Activated naive CD4-positive, alpha-beta T cell treated with anti-CD3 and anti-CD28 coated beads for 36 hours (primary cell): ENCODE data around the gene ISLR2. TPM values are rescaled to one million over a fixed set of nuclear protein-coding genes. Genes with fewer than 3 reads are reported as not detected.
"Not testable (repeated sequence)": the region's sequence is repeated elsewhere in the genome, so short reads cannot be mapped to it uniquely, and the experiment has no call there.

Source experiments
- CTCF ChIA-PET: fragments of 350-600 bp; sonication (Branson Sonifier 250); formaldehyde crosslinking; loops from one replicate; lab custom pipeline; 2021; ENCODE audit warnings: antibody characterized with exemption; lab: Charles Lee
- DNase-seq: peaks from one replicate; pipeline ENCODE4 v3.0.0-alpha.2; 2020
- H3K27ac Mint-ChIP-seq: one replicate; pipeline ENCODE4 v1.8.0; 2021; ENCODE audit warnings: mild to moderate bottlenecking, mixed read lengths
- H3K27me3 Mint-ChIP-seq: one replicate; pipeline ENCODE4 v1.8.0; 2021; ENCODE audit warnings: low read depth, mixed read lengths
- H3K36me3 Mint-ChIP-seq: one replicate; pipeline ENCODE4 v1.8.0; 2021; ENCODE audit warnings: low read depth, mixed read lengths
- H3K4me1 Mint-ChIP-seq: one replicate; pipeline ENCODE4 v1.8.0; 2021; ENCODE audit warnings: low read depth, mixed read lengths
- H3K4me3 Mint-ChIP-seq: one replicate; pipeline ENCODE4 v1.8.0; 2021; ENCODE audit warnings: mild to moderate bottlenecking, moderate library complexity, mixed read lengths
- H3K9me3 Mint-ChIP-seq: one replicate; pipeline ENCODE4 v1.8.0; 2021; ENCODE audit warnings: mixed read lengths
- intact Hi-C: fragments of 100-400 bp; cut with micrococcal nuclease; formaldehyde crosslinking; loops from one replicate; pipeline ENCODE4 v1.15.1; 2023
- total RNA-seq, 2 experiments: library from RNA; stranded (reverse); gene quantifications; one replicate each; pipeline ENCODE4 v1.2.3, GENCODE V29; 2021

ISLR2 gene
- total RNA-seq, 2 experiments from 2014 or later = not detected

DNA sequence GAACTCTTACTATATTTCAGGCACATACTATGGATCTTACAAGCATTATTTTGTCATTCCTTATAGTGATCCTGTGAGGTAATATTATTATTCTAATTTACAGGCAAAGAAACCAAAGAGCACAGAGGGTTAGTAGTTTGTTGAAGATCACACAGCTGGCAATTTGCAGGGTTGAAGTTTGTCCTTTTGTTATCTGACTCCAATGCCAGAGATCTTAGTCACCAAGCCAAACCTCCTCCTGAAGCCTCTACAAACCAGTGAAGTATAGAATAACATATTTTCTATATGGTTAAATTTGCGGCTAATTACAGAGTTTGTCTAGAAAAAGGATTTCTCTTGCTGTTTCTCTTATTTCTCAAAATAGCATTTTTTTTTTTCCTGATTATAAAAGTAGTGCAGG lies 11.2 kb downstream of the ISLR2 start:
- peaks cover 8% of the 10 kb centered on the region for H3K4me1 Mint-ChIP-seq
- intact Hi-C loops = no loop called here
- no peak overlapping the region for H3K27ac Mint-ChIP-seq
- CTCF ChIA-PET = no interaction called here
- no peak overlapping the region for H3K4me3 Mint-ChIP-seq
- H3K27me3 Mint-ChIP-seq = peaks cover 29% of the 10 kb centered on the region
- H3K9me3 Mint-ChIP-seq = no peaks in the 10 kb centered on the region
- DNase-seq = no peak
- no peaks in the 10 kb centered on the region for H3K36me3 Mint-ChIP-seq

DNA sequence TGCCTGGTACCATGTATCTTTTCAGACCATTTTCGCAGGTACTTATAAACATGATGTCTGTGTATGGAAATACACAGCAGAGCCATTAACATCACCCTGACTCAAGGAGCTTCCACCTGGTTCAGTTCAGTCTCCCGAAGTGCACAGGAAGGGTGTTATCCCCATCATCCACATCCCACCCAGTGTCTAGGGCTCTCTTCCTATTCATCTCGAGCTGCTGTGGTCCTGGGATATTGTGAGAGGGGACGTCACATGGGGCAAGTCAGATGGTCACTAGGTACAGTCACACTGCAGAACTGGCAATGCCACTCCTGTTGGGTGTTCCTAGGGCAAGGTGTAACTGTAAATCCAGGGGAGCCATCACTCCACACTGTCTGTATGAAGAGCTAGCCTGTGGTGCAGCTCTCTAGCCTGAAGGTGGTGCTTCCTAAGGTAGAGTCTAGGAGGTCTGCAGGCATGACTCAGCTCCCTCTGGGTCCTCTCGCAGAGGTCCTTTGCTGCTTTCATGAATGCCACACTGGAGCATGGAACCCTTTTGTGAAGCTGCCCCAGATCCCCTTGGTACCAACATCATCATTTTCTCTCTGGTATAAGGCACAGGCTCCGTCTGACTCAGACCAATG lies 13.9 kb downstream of the ISLR2 start:
- Mint-ChIP-seq H3K4me3 (no peak overlapping the region), H3K27me3 (peaks cover 24% of the 10 kb centered on the region), H3K9me3 (no peaks in the 10 kb centered on the region), H3K27ac (no peak overlapping the region), H3K4me1 (no peaks in the 10 kb centered on the region), H3K36me3 (no peaks in the 10 kb centered on the region)
- DNase-seq = no peak
- intact Hi-C loops = no loop called here
- CTCF ChIA-PET = interaction anchor here (1.2 kb wide), 1 partner anchor 176 kb away, joined by 3 read pairs; no protein-coding TSS in a partner anchor

DNA sequence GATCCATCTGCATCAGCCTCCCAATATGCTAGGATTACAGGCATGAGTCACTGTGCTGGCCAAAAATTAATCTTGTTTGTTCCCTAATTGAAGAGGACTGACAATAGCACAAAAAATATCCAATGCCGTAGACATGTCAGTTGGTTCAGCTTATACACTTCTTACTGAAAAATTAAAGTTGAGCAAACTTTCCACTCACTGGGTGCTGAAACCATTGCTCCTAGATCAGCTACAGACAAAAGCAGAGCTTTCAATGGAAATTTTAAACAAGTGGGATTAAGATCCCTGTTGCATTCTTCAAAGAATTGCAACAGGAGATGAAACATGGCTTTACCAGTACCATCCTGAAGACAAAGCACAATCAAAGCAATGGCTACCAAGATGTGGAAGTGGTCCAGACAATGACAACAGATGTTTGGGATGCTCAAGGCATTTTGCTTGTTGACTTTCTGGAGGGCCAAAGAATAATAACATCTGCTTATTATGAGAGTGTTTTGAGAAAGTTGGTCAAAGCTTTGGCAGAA lies 16.0 kb downstream of the ISLR2 start:
- H3K27ac Mint-ChIP-seq = no peak overlapping the region
- H3K9me3 Mint-ChIP-seq = no peaks in the 10 kb centered on the region
- intact Hi-C loops = no loop called here
- peaks cover 20% of the 10 kb centered on the region for H3K27me3 Mint-ChIP-seq
- H3K4me1 Mint-ChIP-seq = no peaks in the 10 kb centered on the region
- CTCF ChIA-PET = interaction anchor here (0.6 to 1.2 kb wide), 3 partner anchors 11 to 161 kb away, joined by 3 read pairs; no protein-coding TSS in a partner anchor
- H3K4me3 Mint-ChIP-seq = no peak overlapping the region
- no peak for DNase-seq
- no peaks in the 10 kb centered on the region for H3K36me3 Mint-ChIP-seq

DNA sequence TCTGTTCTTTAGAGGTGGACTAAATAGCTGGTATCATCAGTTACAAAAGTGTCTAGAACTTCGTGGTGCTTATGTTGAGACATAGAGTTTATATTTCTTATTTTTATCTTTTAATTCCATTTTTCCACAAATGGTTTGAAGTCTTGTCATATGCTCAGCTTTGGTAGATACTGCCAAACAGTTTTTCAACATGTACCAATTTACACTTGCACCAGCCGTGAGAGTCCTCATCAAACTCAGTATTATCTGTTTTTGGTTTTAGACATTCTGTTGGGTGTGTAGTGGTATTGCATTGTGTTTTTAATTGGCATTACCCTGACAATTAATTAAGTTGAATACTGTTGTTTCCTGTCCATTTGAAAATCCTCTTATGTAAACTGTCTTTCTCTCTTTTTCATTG lies 16.7 kb downstream of the ISLR2 start:
- DNase-seq = no peak
- H3K27ac Mint-ChIP-seq = no peak overlapping the region
- H3K4me3 Mint-ChIP-seq = no peak overlapping the region
- H3K27me3 Mint-ChIP-seq = peaks cover 20% of the 10 kb centered on the region
- intact Hi-C loops = no loop called here
- no peaks in the 10 kb centered on the region for H3K9me3 Mint-ChIP-seq
- CTCF ChIA-PET = interaction anchor here (0.6 kb wide), 1 partner anchor 21 kb away, joined by 3 read pairs; no protein-coding TSS in a partner anchor
- no peaks in the 10 kb centered on the region for H3K36me3 Mint-ChIP-seq
- no peaks in the 10 kb centered on the region for H3K4me1 Mint-ChIP-seq

DNA sequence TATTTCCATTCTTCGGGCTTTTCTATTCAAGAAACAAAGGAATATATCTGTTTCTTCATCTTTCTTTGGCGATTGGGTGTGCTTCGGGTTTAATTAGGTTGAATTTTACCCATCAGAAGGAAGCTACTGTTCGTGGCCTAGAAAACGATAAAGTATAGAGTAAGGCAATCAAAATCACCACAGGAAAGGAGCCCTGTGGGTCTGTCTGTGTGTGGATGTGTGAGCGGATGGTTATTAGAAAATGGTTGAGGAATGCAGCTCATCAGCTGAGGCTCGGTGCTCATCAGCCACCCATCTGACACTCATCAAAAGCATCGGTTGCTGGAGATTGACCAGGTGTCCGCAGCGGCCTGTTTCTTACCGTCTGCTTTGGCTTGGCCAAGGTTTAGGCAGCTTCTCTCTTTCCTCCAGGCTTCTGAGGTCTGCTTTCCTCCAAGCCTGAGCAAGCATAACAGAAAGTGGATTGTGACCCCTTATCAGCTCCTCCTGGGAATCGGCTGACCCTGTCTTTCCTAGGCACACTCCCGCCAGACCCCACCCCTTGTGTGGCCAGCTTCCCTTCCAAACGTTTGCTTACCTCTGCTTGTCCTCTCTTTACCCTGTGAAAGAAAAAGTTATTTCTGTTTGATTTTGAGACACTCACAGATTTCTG lies 25.5 kb downstream of the ISLR2 start:
- intact Hi-C loops = no loop called here
- Mint-ChIP-seq H3K4me3 (no peak overlapping the region), H3K36me3 (no peaks in the 10 kb centered on the region), H3K27me3 (peaks cover 8% of the 10 kb centered on the region), H3K27ac (no peak overlapping the region), H3K4me1 (peaks cover 17% of the 10 kb centered on the region), H3K9me3 (no peaks in the 10 kb centered on the region)
- CTCF ChIA-PET = interaction anchor here (0.9 kb wide), 1 partner anchor 107 kb away, joined by 3 read pairs; no protein-coding TSS in a partner anchor
- no peak for DNase-seq

DNA sequence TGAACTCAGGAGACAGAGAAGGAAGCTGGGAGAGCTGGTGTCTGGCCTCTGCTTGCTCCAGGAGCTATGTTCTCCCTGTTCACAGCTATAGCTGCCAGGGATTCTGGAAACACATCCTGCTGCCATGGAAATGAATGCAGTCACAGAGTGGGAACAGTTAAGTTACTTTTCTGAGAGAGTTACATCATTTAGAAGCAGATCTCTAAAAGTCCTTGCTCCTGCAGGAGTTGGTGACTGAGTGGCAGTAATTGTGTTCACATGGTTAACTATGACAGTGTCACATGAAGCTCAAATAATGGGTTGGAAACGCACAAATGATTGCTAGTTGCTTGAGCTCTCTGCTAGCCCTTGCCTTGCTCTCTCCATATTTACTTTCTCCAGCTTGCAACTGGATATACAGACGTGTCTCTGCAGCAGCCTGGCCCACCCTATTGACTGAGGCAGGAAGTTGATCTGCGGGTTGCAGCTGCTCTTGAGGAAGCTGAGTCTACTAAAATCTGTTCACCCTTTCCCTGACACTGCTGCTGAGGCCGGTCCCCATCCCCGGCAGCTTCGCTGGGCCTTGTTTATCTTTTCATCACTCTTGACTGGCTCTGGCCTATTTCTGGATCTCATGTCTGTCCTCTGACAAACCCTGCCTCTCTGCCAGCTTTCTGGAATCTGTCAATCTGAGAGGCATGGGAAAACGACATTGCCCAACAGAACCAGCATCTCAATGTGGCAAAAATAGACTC lies 26.5 kb downstream of the ISLR2 start:
- intact Hi-C loops = no loop called here
- peaks cover 17% of the 10 kb centered on the region for H3K4me1 Mint-ChIP-seq
- no peaks in the 10 kb centered on the region for H3K9me3 Mint-ChIP-seq
- H3K27me3 Mint-ChIP-seq = peaks cover 8% of the 10 kb centered on the region
- CTCF ChIA-PET = interaction anchor here (0.6 to 1.2 kb wide), 3 partner anchors 11 to 151 kb away, joined by 3 to 6 read pairs (median 3); no protein-coding TSS in a partner anchor
- no peaks in the 10 kb centered on the region for H3K36me3 Mint-ChIP-seq
- H3K4me3 Mint-ChIP-seq = no peak overlapping the region
- DNase-seq = no peak
- no peak overlapping the region for H3K27ac Mint-ChIP-seq

DNA sequence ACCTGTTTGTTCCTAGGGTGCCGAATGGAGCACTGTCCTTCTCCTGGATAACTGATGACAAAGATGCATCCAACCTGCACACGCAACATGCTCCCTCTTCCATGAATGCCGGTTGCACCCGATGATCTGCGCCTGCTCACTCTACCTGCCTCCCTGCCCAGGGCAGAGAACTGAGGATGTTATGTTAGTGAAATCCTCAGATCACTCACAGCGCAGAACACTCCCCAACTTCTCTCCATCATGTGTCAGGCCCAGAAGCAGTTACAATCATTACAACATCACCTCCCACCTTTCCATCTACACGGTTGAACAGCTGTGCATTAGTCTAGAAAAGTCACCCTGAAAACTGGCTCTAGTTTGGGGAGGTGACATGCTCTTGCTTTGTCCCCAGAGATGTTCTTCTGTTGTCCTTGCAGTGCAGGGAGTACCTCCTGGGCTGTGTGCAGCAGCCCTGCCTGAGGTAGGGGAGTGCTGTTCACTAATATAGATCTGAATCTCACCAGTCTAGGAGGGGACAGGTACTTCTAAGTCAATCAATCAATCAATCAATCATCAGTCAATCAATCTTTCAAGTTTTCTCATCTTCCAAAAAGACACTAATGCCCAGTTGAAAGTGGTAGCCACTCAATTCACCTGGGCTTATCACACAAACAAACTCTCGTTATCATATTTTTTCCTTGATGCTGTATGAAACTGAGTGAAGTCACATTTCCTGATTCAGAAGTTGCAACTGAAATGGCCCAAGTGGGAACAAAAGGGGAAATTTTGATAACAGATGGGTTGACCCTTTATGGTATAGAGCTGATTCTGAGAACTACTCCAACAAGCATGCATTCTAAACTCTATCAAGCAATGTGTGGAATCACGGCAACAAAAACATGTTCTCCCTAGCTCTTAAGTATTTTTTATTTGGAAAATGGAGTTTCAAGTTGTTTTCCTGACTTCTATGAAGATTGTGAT lies 27.8 kb downstream of the ISLR2 start:
- intact Hi-C loops = no loop called here
- no peaks in the 10 kb centered on the region for H3K9me3 Mint-ChIP-seq
- H3K27me3 Mint-ChIP-seq = peaks cover 8% of the 10 kb centered on the region
- H3K27ac Mint-ChIP-seq = no peak overlapping the region
- DNase-seq = no peak
- no peaks in the 10 kb centered on the region for H3K36me3 Mint-ChIP-seq
- no peak overlapping the region for H3K4me3 Mint-ChIP-seq
- CTCF ChIA-PET = interaction anchor here (1.2 kb wide), 1 partner anchor 150 kb away, joined by 6 read pairs; no protein-coding TSS in a partner anchor
- peaks cover 17% of the 10 kb centered on the region for H3K4me1 Mint-ChIP-seq

DNA sequence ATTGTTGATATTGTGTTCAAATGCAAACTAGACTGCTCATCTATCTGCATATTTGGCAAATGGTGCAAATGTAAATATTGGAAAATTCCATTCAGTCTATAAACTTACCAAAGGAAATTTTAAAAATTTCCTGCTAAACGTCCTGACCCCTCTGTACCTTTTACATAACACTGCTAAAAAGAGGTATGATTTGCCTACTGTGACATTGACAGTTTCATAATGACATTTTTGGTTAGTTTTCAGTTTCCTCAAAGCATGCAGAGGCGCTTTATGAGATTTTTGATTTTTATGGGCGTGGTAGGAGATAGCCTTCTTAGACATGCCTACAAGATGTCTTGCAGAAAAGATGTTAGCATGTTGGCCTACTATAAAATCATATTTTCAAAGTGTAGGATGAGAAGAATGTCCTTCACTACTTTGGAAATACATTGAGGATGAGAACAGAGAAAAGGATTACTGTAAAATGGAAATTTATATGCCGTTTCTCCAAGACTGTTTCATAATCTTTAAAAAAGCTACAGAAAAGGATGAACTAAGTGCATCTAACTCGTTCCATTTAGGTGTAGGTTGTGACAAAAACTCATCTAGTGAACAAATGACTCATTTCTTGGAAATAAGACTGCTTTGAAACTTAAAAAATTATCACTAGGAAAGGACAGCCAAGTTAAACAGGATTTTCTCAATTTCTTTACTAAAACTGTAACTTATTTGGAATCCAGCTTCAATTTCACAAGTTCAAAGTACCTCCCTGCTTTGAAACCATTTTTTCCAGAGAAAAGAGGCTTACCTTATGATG lies 28.7 kb downstream of the ISLR2 start:
- Mint-ChIP-seq H3K36me3 (no peaks in the 10 kb centered on the region), H3K9me3 (no peaks in the 10 kb centered on the region), H3K4me1 (peaks cover 17% of the 10 kb centered on the region), H3K4me3 (no peak overlapping the region), H3K27ac (no peak overlapping the region), H3K27me3 (peaks cover 4% of the 10 kb centered on the region)
- intact Hi-C loops = no loop called here
- CTCF ChIA-PET = no interaction called here
- no peak for DNase-seq

DNA sequence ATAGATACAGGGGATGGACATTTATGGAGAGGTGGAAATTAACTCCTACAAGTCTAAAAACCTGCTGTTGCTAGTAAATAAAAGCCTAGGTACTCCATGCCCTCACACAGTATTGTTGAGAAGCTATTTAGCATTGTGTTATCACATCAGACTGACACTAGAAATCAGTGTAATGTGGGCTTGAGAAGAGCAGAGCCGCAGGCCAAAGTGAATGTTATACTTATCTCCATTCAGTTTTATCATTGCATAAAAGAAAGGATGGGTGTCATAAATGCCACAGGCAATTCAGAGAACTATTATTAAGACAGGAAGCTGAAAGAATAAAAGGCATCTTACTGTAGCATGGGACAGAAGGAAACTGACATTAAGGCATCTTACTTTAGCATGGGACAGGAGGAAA lies 29.4 kb downstream of the ISLR2 start:
- no peak overlapping the region for H3K27ac Mint-ChIP-seq
- H3K36me3 Mint-ChIP-seq = no peaks in the 10 kb centered on the region
- DNase-seq = no peak
- no peak overlapping the region for H3K4me3 Mint-ChIP-seq
- intact Hi-C loops = no loop called here
- CTCF ChIA-PET = interaction anchor here (0.6 kb wide), 1 partner anchor 1921 kb away, joined by 3 read pairs; no protein-coding TSS in a partner anchor
- H3K4me1 Mint-ChIP-seq = peaks cover 17% of the 10 kb centered on the region
- no peaks in the 10 kb centered on the region for H3K9me3 Mint-ChIP-seq
- H3K27me3 Mint-ChIP-seq = peaks cover 4% of the 10 kb centered on the region

DNA sequence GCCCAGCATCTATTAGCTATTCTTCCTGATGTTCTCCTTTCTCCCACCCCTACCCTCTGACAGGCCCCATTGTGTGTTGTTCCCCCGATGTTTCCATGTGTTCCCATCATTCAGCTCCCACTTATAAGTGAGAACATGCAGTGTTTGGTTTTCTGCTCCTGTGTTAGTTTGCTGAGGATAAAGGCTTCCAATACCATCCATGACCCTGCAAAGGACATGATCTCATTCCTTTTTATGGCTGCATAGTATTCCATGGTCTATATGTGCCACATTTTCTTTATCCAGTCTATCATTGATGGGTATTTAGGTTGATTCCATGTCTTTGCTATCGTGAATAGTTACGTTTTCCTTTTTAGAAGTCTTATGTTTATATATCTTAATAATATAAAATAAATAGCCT lies 30.0 kb downstream of the ISLR2 start:
- H3K9me3 Mint-ChIP-seq, H3K27me3 Mint-ChIP-seq, DNase-seq, intact Hi-C loops, H3K4me3 Mint-ChIP-seq, H3K36me3 Mint-ChIP-seq, H3K27ac Mint-ChIP-seq: not testable (repeated sequence)
- H3K4me1 Mint-ChIP-seq = peaks cover 17% of the 10 kb centered on the region
- CTCF ChIA-PET = interaction anchor here (0.6 kb wide), 1 partner anchor 1922 kb away, joined by 3 read pairs; no protein-coding TSS in a partner anchor

DNA sequence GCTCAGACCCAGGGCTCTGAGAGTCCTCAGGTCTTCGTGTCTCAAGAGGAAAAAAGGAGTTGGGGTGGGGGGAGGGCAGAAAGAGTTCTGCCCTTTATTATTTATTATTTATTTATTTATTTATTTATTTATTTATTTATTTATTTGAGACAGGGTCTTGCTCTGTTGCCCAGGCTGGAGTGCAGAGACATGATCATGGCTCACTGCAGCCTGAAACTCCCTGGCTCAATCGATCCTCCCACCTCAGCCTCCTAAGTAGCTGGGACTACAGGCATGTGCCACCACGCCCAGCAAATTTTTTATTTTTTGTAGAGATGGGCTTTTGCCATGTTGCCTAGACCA lies 31.8 kb downstream of the ISLR2 start:
- H3K36me3 Mint-ChIP-seq, CTCF ChIA-PET, H3K4me3 Mint-ChIP-seq, intact Hi-C loops, H3K27me3 Mint-ChIP-seq, H3K9me3 Mint-ChIP-seq, DNase-seq, H3K27ac Mint-ChIP-seq: not testable (repeated sequence)
- H3K4me1 Mint-ChIP-seq = peaks cover 13% of the 10 kb centered on the region
